ENCODE measurements around the gene KCNMA1.

DNA sequence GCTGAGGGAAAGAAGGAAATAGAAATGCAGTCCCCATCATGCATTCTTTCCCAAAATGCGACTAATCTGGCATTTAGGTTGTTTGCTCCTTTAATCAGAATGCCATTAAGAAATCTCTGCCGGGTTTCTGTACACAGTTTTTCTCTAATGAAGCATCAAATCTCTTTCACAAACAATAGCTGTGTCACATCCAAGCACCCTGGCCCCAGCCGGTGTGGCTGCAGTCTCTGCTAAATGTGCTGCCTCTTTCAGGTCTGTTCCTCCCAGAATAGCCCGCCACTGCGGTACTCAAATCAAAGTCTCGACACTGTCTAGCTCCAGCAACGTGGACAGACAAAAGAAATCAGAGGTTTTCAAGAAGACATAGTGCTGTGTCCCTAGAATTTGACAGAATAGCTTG is 343.8 kb downstream of the KCNMA1 start:
- TF ChIP-seq, protein P1, sequence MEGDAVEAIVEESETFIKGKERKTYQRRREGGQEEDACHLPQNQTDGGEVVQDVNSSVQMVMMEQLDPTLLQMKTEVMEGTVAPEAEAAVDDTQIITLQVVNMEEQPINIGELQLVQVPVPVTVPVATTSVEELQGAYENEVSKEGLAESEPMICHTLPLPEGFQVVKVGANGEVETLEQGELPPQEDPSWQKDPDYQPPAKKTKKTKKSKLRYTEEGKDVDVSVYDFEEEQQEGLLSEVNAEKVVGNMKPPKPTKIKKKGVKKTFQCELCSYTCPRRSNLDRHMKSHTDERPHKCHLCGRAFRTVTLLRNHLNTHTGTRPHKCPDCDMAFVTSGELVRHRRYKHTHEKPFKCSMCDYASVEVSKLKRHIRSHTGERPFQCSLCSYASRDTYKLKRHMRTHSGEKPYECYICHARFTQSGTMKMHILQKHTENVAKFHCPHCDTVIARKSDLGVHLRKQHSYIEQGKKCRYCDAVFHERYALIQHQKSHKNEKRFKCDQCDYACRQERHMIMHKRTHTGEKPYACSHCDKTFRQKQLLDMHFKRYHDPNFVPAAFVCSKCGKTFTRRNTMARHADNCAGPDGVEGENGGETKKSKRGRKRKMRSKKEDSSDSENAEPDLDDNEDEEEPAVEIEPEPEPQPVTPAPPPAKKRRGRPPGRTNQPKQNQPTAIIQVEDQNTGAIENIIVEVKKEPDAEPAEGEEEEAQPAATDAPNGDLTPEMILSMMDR (IDR thresholded peaks at IDR 0.05; ENCODE audit: insufficient read depth, low read length, poor library complexity, severe bottlenecking) = no peak
- no peak for TF ChIP-seq EZH2phosphoT487 (conservative IDR thresholded peaks at IDR 0.05; ENCODE audit: low read length)

Data from SU-DHL-6 (cell line).